CD4-positive, alpha-beta T cell treated with Interleukin-6 for 4 hours (primary cell): ENCODE measurements around the gene ABO.
"Not testable (repeated sequence)": the region's sequence is repeated elsewhere in the genome, so short reads cannot be mapped to it uniquely, and the experiment has no call there.

Experiments used
- DNase-seq: peaks from one replicate; pipeline ENCODE4 v3.0.0-alpha.2; 2020; ENCODE audit warnings: mixed read lengths

Gene ABO

DNA sequence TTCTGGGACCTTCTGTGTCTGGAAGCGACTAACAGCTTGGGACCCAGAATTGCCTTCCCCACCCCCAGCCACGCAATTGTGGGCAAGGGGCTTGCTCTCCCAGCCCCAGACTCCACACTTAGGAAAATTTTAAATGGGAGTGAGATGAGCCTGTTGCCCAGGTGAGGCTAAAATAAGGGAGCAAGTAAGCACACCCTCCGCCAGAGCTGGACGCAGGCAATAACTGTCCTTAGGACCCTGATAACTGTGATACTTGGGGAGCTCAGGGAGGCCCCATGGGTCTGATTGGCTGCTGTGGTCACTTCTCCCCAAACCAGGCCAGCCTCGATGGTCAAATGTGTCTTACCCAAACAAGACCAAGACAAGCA is 13.3 kb downstream of the ABO start:
- no peak for DNase-seq

DNA sequence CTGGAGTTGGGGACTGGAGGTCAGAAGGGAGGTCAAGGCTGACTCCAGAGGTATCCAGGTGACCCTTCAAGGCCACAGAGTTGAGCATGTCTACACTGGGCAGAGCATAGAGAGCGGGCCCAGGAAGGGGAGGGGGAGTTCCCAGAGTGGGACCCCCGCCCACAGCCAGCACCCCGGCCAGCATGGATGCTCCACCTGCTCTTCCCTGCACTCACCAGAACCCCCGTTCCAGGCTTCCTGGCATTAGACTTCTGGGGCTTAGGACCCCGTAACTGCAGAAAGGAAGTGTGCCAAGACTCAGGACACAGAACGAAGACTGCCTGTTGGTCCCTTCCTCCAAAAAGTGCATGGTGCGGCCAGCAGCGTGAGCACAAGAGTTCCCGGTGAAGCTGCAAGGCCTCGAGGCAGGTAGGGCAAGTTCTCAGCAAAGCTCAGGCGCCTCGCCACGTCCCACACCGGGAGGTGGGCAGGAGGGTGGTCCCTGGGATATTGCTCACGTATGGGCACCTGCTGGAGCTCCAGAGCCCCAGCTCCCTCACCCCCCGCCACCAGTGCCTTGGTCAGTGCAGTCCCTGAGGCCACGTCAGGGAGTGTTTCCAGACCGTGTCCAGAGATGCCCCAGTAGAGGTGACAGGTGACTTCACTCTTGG is 13.8 kb downstream of the ABO start:
- DNase-seq, result no peak

DNA sequence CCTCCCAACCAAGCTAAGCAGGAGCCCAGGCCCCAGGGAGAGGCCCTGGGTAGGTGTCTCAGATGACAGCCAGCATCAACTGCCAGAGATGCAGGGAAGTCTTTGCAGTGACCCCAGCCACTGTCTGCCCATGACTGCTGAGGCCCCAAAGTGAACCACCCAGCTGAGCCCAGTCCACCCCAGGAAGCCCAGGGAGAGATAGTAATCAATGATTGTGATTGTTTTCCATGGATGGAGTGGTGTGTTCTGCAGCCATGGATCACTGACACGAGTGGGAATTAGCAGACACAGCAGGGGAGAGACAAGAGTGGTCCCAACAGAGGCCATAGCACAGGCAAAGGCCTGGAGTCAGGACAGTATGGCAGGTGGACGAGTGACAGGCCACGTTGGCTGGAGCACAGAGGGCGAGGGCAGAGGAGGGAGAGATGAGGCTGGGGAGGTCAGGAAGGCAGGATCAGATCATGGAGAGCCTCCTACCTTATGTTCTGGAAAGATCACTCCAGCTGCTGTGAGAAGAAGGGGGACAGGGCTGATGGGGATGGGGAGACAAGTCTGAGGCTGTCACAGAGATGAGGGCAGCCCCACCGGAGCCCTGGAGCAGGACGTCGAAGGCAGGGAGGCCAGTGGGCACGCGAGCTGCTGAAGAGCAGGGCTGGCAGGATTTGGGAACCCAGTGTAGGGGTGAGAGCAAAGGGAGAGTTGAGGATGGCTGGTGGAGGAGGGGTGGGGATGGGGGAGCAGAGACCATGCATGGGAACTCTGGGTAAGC is 14.5 kb downstream of the ABO start:
- DNase-seq, result no peak

DNA sequence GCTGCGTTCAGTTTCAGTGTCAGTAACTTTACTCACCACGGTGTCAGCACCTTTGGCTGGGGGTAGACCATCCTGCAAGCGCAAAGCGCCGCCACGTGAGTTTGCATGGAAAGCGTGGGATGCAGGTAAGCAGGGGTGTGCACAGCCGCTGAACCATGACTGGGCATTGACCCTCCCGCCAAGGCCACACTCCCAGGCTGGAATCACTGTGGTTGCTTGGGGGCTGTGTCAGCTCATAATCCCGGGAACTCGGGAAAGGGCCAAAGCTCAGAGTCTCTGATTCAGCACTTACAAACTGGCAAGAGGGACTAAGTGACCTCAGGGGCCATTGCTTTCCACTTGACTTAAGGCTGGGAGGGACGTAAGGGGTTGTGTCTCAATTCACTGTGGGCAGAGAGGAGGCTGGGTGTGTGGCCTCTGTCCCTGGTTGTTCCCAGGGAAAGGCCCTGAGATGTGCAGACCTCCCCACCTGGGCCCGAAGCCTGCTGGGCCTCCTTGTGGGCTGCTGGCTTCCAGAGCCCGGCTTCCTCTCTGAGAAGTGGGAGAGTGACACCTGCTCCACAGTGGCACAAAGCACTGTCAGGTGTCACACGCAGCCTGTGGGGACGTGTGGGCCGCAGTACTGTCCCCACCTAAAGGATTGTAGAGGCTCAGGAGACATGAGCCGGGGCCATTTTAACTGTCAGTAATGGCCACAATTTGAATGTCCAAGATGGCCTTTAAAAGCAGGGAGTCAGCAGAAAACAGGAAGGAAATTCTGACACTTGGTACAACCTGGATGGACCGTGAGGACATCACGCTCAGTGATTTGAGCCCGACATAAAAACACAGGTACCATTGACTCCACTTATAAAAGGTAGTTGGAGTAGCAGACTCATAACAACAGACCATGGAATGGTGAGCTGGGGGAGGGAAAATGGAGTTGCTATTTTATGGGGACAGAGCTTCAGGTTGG is 16.7 kb downstream of the ABO start:
- no peak for DNase-seq

DNA sequence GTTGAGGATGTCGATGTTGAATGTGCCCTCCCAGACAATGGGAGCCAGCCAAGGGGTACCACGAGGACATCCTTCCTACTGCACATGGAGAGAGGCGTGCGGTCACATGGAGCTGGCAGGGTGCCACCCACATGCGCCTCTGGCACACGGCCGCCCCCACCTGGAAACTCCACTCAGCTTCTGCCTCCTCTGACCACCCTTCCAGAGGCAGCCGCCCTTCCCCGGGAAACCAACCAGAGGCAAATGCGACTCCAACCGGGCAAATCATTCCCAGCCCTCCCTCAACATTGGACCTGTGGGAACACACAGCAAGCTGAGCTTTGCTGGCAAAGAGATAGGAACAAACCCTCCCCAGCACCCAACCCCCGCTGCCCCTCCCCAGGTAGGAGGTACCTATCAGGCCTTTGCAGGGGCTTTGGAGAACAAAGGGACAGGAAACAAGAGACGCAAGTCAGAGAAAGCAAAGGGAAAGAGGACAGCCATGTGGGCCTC is 17.5 kb downstream of the ABO start:
- DNase-seq, result no peak

DNA sequence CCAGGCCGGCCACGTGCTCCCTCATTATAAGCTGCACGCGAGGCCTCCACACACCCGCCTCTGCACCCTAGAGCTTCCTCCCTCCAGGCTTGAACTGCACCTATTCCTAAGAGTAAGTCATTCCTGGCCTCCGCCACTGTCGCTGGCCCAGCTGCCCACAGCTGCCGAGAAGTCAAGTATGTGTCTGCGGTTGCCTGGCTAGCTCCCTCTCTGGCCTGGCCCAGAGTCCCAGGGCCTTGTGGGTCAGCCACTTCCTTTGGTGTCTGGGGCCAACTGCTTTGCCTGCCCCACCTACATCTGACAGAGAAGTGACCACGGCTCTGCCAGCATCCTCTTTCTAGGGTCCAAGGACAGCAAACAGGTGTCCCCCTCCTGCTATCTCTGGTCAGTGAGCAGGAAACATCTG is 18.3 kb downstream of the ABO start:
- DNase-seq, result no peak

DNA sequence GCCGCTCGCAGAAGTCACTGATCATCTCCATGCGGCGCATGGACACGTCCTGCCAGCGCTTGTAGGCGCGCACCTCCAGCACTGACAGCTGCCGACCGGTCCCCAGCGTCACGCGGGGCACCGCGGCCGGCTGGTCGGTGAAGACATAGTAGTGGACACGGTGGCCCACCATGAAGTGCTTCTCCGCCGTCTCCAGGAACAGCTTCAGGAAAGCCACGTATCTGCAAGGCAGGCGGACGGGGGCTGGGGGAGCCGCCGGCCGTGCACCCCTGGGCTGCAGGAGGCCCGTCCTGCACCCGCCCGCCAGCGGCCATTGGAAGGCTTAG is 18.9 kb downstream of the ABO start:
- DNase-seq, result no peak

DNA sequence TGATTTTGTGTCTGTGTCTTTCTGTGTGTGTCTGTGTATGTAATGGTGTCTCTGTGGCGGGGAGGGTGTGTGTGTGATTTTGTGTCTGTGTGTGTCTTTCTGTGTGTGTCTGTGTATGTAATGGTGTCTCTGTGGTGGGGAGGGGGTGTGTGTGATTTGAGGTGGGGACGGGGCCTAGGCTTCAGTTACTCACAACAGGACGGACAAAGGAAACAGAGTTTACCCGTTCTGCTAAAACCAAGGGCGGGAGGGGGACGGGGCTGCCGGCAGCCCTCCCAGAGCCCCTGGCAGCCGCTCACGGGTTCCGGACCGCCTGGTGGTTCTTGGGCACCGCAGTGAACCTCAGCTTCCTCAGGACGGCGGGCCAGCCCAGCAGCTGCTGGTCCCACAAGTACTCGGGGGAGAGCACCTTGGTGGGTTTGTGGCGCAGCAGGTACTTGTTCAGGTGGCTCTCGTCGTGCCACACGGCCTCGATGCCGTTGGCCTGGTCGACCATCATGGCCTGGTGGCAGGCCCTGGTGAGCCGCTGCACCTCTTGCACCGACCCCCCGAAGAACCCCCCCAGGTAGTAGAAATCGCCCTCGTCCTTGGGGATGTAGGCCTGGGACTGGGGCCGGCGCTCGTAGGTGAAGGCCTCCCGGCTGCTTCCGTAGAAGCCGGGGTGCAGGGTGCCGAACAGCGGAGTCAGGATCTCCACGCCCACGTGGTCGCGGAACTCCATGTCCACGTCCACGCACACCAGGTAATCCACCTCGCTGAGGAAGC is 19.4 kb downstream of the ABO start:
- no peak for DNase-seq

DNA sequence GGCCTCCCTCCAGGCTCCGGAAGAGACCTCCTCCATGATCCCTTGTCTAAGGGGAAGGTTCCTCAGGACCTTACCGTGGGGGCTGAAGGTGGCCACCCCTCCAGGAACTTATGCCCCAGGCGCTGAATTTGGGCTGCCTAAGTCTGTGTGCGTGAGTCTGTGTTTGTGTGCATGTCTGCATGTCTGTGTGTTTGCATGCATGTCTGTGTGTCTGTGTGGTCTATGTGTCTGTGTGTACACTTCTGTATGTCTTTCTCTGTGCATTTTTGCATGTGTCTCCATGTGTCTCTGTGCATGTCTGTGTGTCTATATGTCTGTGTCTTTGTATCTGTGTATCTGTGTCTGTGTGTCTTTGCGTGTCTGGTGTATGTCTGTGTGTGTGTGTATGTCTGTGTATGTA is 20.5 kb downstream of the ABO start:
- DNase-seq, result no peak

DNA sequence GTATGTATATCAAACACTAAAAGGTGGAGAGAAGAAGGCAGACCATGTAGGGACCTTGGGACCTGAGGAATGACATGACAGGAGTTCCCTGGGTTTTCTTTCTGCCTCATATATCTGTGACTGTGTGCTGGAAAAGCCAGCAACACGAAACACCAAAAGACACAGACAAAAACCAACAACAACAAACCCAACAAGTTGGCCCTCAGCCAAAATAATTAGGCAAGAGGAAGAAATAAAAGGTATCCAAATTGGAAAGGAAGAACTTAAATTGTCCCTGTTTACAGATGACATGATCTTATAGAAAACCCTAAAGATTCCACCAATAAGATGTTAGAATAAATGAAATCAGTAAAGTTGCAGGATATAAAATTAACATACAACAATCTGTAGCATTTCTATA is 21.7 kb downstream of the ABO start:
- no peak for DNase-seq

DNA sequence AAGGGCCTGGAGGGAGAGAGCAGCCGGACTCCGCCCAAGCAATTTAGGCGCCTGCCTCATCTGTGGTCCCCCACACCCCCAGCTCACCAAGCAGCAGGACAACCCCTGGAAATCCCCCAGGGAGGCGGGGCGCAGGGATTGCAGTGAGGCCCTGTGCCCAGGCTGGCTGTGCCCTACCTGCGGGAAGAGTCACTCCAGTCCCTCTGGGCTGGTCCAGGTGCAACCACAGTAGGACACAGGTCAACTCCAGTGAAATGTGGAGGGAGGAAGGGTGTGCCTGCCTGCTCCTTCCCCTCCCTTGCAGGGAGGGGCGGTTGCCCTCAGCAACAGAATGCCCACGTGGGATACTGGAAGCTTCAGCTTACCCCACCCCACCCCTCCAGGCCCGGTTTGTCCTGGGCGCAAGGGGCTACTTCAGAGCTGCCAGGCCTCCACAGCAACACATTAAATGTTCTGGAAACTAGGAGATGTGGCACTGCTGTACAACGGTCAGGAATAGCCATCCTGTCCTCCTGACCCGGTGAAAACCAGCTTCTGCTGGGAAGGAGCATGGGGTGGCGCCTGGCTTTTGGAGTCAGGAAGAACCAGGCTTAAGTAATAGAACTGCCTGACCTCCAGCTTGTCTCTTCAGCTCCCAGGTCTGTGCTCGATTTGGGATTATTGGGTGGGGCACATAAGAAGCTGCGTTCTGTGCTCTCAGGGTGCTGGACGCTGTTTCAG is 22.5 kb downstream of the ABO start:
- DNase-seq, result no peak

DNA sequence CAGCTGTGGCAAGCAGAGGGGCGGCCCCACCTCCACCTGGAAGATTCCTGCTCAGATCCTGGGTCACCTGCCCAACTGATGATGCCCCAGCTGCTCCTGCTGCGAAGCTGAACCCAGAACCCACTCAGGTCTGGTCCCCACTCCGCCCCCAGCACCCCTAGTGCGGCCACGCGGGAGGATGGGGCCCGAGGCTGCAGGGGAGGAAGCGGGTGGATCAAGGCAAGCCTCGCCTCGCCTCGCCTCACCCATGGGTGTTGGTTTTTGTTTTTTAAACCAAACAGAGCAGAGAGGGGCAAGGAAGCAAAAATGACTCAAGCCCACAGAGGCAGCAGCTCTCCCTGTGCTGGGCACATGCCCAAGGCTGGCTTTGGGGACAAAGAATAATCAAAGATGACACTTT is 23.2 kb downstream of the ABO start:
- DNase-seq, result no peak

DNA sequence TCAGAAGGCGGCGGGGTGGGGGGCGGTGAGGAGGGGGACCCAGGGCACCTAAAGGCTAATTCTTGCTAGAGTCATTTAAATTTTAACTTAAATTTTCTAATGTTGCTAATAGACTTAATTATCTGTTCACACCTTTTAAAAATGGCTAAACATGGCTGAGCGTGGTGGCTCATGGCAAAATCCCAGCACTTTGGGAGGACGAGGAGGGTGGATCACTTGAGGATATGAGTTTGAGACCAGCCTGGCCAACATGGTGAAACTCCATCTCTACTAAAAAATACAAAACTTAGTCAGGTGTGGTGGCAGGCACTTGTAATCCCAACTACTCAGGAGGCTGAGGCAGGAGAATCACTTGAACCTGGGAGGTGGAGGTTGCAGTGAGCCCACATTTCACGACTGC is 23.8 kb downstream of the ABO start:
- not testable (repeated sequence) for DNase-seq

DNA sequence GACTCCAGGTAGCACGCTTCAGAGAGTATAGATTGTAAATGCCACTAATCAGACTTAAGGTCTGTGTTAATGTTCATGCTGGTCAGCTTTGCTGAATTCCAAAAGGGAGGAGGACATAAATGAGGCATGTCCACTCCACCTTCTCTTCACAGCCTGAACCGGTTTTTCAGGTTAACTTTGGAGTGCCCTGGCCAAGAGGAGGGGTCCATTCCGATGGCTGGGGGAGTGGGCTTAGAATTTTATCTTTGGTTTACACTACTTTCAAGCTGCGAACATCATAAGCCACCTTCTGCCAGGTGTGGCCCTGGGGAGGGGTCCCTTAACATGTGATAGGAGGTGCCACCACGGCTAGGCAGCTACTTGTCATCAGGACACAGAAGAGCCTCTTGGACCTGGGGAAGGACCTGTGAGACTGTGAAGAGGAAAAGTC is 24.2 kb downstream of the ABO start:
- no peak for DNase-seq

DNA sequence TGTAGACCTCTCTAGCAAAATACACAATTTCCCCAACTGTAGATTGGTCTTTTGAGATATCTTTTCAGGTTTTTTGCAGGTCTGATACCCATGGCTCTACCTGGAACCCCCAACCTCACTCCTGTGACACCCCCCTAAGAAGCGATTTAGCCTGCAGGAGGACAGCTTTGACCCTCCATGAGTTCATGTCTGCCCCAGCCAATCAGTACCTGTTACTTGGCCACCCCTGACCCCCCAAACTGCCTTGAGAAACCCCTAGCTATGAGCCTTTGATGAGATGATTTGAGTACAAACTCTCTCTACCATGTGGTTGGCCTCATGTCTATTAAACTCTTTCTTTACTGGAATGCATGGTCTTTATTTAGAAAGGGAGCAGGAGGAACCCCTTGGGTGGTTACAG is 25.7 kb downstream of the ABO start:
- DNase-seq, result no peak

DNA sequence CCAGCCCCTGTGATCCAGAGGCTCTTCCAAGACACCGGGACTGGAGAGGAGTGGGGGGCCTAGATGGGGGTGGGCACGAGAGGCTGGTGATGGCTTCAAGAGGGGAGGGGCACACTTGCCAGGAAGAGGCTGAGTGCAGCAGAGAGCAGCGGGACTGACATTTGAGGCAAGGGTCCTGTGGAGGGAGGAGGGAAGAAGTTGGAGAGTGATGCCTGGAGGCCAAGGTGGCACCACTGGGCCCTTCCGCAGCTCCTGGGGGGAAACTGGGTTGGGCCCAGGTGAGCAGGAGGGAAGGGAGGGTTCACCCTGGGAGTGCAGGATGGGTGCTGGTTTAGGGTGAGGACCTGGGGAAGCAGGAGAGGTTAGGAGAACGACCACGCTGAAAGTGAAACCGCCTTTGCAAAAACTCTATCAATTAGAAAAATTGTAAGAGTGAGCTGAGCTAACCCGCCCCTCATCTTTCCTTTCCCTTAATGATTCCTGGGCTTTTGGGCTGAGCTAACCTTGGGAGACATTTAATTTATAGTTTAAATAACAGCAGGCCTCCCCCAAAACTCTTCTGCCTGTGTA is 26.2 kb downstream of the ABO start:
- DNase-seq, result no peak

DNA sequence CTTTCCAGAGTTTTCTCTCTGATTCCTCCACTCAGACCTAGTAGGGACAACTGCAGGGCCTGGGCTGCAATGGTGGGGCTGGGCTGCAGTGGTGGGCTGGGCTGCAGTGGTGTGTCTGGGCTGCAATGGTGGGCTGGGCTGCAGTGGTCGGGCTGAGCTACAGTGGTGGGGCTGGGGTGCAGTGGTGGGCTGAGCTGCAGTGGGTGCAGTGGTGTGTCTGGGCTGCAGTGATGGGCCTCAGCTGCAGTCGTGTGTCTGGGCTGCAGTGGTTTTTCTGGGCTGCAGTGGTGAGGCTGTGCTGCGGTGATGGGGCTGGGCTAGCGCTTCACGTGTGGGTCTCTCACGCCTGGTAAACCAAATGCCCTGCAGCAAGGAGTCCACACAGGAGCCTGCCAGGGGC is 27.4 kb downstream of the ABO start:
- DNase-seq, result no peak

DNA sequence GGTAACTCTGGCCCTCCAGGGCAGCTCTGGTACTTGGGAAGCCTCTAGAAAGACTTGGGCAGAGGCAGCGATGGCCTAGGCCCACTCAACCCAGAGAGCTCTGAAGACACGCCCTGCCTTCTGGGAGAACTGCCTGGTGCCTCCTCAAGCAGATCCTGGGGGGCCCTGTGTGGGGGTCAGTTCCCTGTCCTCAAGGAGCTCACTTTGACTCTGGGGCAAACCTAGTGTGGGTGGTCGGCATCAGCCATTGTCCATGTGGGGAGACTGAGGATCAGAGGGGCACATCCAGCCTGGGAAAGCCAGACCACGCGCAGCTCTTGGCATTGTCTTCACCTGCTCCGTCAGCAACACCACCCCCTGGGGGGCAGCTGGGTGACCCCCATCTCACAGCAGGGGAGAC is 28.0 kb downstream of the ABO start:
- DNase-seq, result no peak

DNA sequence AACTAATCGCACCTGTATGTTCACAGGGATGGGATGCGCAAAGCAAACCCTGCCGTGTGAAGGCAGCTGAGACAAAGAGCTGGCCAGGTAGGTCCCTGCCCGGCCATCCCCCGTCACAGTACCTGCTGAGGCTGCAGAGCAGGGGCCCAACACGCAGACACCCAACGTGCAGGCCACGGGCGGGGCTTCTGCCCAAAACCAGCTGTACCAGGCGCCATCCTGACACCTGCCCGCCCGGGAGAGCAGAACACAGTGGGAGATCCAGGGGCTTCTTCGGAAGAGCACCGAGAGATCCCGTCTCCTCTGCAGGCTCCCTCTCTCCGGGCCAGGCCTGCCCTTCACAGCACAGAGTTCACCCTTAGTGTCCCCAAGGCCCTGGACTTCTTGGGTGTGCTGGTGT is 28.4 kb downstream of the ABO start:
- no peak for DNase-seq

DNA sequence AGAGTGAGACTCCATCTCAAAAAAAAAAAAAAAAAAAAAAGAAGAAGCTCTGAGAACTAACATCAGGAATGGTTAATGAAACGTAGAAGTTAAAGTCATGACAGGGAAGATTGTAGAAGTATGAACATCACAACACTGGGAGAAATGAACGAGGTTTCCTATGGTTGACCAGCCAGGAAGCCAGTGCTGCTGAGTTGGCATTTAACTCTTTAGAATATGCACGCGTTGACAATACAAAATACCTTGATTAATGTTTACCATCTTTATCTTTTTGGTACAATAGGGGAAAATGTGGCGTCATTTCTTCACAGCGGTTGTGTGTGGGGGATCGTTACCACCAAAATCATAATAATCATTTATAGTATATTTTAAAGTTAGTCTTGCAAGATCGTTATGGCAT is 32.0 kb downstream of the ABO start:
- no peak for DNase-seq

DNA sequence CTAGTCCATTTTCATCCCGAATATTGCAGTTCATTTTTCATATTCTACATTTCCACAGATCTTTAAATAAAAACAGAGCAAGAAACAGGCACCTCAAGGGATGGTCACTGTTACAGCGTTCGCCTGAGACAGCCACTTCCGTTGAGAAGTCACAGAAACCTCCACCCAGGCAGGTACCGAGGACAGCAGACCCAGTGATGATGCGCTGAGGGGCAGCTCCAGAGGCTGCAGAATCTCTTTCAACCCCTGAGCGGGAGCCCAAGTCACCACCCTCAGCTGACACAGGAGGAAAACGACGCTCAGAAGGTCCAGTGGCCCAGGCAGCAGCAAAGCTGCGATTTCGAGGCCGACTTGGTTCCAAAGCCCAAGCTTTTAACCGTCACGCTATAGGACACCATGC is 32.8 kb downstream of the ABO start:
- DNase-seq, result no peak

DNA sequence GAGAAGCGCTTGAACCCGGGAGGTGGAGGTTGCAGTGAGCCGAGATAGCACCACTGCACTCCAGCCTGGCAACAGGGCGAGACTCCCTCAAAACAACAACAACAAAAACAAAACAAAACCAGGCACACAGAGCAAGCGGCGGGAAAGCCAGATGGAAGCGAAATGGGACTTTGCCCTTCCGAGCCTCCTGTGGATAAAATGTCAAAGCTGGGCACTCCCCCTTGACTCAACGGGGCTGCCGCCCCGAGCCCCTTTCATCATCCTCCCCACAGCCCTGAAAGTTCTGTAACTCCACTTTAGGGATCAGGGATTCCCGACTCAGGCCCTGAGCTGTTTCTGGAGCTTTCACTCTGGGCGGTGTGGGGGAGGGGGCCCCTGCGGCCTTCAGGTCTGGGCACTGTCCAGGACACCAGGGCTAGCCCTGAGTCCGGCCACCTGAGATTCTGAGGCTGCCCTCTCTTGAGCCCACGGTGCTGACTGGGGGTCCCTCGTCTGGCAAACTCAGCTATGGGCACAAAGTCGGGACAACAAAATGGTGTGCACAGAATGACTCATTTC is 35.4 kb downstream of the ABO start:
- no peak for DNase-seq
